ENCODE measurements around the gene NKAIN2.
"Not testable (repeated sequence)": the region's sequence is repeated elsewhere in the genome, so short reads cannot be mapped to it uniquely, and the experiment has no call there.

Gene NKAIN2

GRCh38 chr6:124203812-124204167 lies 400.1 kb downstream of the NKAIN2 start:
- no peaks in the 10 kb centered on the region for H3K27me3 ChIP-seq (ENCODE audit: control insufficient read depth in 1 of 2, insufficient read depth in 2 of 2, low read length in 2 of 2)

DNA sequence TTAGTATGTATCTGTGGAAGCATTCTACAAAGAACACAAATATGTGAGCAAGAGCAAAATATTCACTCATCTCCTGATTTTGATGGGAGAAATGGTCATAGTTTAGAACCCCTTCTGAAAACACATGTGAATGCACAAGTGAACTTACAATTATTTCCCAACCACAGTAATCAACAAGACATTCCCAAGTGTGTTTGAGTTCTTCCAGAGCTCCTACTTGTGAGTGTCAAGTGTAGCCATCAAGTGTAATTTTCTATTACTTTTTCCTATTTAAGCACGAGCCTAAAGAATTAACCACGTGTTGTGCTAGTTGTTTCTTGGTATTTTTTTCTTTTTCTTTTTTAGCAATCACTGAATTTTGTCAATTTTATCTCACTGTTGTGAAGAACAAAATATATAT lies 402.3 kb downstream of the NKAIN2 start:
- Histone ChIP-seq H3K27me3 (ENCODE audit: control insufficient read depth in 1 of 2, insufficient read depth in 2 of 2, low read length in 2 of 2) (no peaks in the 10 kb centered on the region), H3K9me3 (ENCODE audit: control insufficient read depth in 1 of 2, low read length in 2 of 2) (no peaks in the 10 kb centered on the region), H3K36me3 (ENCODE audit: control insufficient read depth in 1 of 2, insufficient read depth in 2 of 2, low read length in 2 of 2) (no peaks in the 10 kb centered on the region), H3K4me3 (ENCODE audit: low read depth in 1 of 2, low read length in 2 of 2) (no peak overlapping the region), H3K4me1 (ENCODE audit: control insufficient read depth in 1 of 2, insufficient read depth in 2 of 2, low read length in 2 of 2) (no peaks in the 10 kb centered on the region), H3K27ac (ENCODE audit: low read depth, low read length) (no peak overlapping the region), H3K9ac (ENCODE audit: low read depth in 1 of 2, low read length in 2 of 2) (no peak overlapping the region)

More at GRCh38 chr6:124203812-124204167, 400.1 kb downstream of the NKAIN2 start:
- H3K9me3 ChIP-seq (ENCODE audit: control insufficient read depth in 1 of 2, low read length in 2 of 2), result no peaks in the 10 kb centered on the region
- H3K36me3 ChIP-seq (ENCODE audit: control insufficient read depth in 1 of 2, insufficient read depth in 2 of 2, low read length in 2 of 2), result no peaks in the 10 kb centered on the region
- no peak overlapping the region for H3K4me3 ChIP-seq (ENCODE audit: low read depth in 1 of 2, low read length in 2 of 2)
- no peak overlapping the region for H3K27ac ChIP-seq (ENCODE audit: low read depth, low read length)
- H3K4me1 ChIP-seq (ENCODE audit: control insufficient read depth in 1 of 2, insufficient read depth in 2 of 2, low read length in 2 of 2), result no peaks in the 10 kb centered on the region
- H3K9ac ChIP-seq (ENCODE audit: low read depth in 1 of 2, low read length in 2 of 2), result no peak overlapping the region

GRCh38 chr6:124223611-124224345 lies 420.1 kb downstream of the NKAIN2 start:
- H3K9ac ChIP-seq (ENCODE audit: low read depth in 1 of 2, low read length in 2 of 2), result no peak overlapping the region
- H3K9me3 ChIP-seq (ENCODE audit: control insufficient read depth in 1 of 2, low read length in 2 of 2), result no peaks in the 10 kb centered on the region
- H3K4me3 ChIP-seq (ENCODE audit: low read depth in 1 of 2, low read length in 2 of 2), result no peak overlapping the region
- H3K27me3 ChIP-seq (ENCODE audit: control insufficient read depth in 1 of 2, insufficient read depth in 2 of 2, low read length in 2 of 2), result no peaks in the 10 kb centered on the region
- no peaks in the 10 kb centered on the region for H3K4me1 ChIP-seq (ENCODE audit: control insufficient read depth in 1 of 2, insufficient read depth in 2 of 2, low read length in 2 of 2)
- no peak overlapping the region for H3K27ac ChIP-seq (ENCODE audit: low read depth, low read length)
- H3K36me3 ChIP-seq (ENCODE audit: control insufficient read depth in 1 of 2, insufficient read depth in 2 of 2, low read length in 2 of 2), result no peaks in the 10 kb centered on the region

GRCh38 chr6:124226396-124226795 lies 422.7 kb downstream of the NKAIN2 start:
- H3K9ac ChIP-seq (ENCODE audit: low read depth in 1 of 2, low read length in 2 of 2), result no peak overlapping the region
- no peaks in the 10 kb centered on the region for H3K4me1 ChIP-seq (ENCODE audit: control insufficient read depth in 1 of 2, insufficient read depth in 2 of 2, low read length in 2 of 2)
- no peak overlapping the region for H3K27ac ChIP-seq (ENCODE audit: low read depth, low read length)
- H3K36me3 ChIP-seq (ENCODE audit: control insufficient read depth in 1 of 2, insufficient read depth in 2 of 2, low read length in 2 of 2), result no peaks in the 10 kb centered on the region
- peaks cover 0 to 8% of the 10 kb centered on the region in 2 donors for H3K9me3 ChIP-seq (ENCODE audit: control insufficient read depth in 1 of 2, low read length in 2 of 2)
- no peak overlapping the region for H3K4me3 ChIP-seq (ENCODE audit: low read depth in 1 of 2, low read length in 2 of 2)
- H3K27me3 ChIP-seq (ENCODE audit: control insufficient read depth in 1 of 2, insufficient read depth in 2 of 2, low read length in 2 of 2), result no peaks in the 10 kb centered on the region

GRCh38 chr6:124233221-124233620 lies 429.6 kb downstream of the NKAIN2 start:
- H3K27ac ChIP-seq (ENCODE audit: low read depth, low read length), result no peak overlapping the region
- no peaks in the 10 kb centered on the region for H3K27me3 ChIP-seq (ENCODE audit: control insufficient read depth in 1 of 2, insufficient read depth in 2 of 2, low read length in 2 of 2)
- peaks cover 0 to 8% of the 10 kb centered on the region in 2 donors for H3K9me3 ChIP-seq (ENCODE audit: control insufficient read depth in 1 of 2, low read length in 2 of 2)
- H3K36me3 ChIP-seq (ENCODE audit: control insufficient read depth in 1 of 2, insufficient read depth in 2 of 2, low read length in 2 of 2), result no peaks in the 10 kb centered on the region
- no peak overlapping the region for H3K4me3 ChIP-seq (ENCODE audit: low read depth in 1 of 2, low read length in 2 of 2)
- no peak overlapping the region for H3K9ac ChIP-seq (ENCODE audit: low read depth in 1 of 2, low read length in 2 of 2)
- H3K4me1 ChIP-seq (ENCODE audit: control insufficient read depth in 1 of 2, insufficient read depth in 2 of 2, low read length in 2 of 2), result no peaks in the 10 kb centered on the region

DNA sequence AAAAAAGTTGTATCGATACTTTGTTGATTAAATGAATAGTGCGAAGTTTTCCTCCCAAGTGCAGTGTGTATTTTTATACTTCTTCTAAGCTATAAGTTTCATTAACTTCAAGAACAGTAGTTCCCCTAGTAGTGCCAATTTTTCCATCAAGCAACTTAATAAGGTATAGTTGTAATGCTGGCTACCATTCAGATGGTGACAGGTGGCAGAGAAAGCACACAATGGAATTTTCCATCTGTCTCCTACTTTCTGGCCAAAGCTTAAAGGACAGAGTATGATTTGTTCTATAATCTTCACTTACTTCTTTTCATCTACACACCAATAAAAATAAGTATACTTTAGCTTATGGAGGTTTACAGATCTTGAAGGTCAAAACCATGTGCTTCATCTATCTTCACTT lies 431.1 kb downstream of the NKAIN2 start:
- no peaks in the 10 kb centered on the region for H3K36me3 ChIP-seq (ENCODE audit: control insufficient read depth in 1 of 2, insufficient read depth in 2 of 2, low read length in 2 of 2)
- peaks cover 0 to 8% of the 10 kb centered on the region in 2 donors for H3K9me3 ChIP-seq (ENCODE audit: control insufficient read depth in 1 of 2, low read length in 2 of 2)
- H3K4me3 ChIP-seq (ENCODE audit: low read depth in 1 of 2, low read length in 2 of 2), result no peak overlapping the region
- no peak overlapping the region for H3K27ac ChIP-seq (ENCODE audit: low read depth, low read length)
- no peak overlapping the region for H3K9ac ChIP-seq (ENCODE audit: low read depth in 1 of 2, low read length in 2 of 2)
- no peaks in the 10 kb centered on the region for H3K4me1 ChIP-seq (ENCODE audit: control insufficient read depth in 1 of 2, insufficient read depth in 2 of 2, low read length in 2 of 2)
- no peaks in the 10 kb centered on the region for H3K27me3 ChIP-seq (ENCODE audit: control insufficient read depth in 1 of 2, insufficient read depth in 2 of 2, low read length in 2 of 2)

- Histone ChIP-seq H3K9ac (ENCODE audit: low read depth in 1 of 2, low read length in 2 of 2) (no peak overlapping the region), H3K9me3 (ENCODE audit: control insufficient read depth in 1 of 2, low read length in 2 of 2) (no peaks in the 10 kb centered on the region), H3K27ac (ENCODE audit: low read depth, low read length) (no peak overlapping the region), H3K4me1 (ENCODE audit: control insufficient read depth in 1 of 2, insufficient read depth in 2 of 2, low read length in 2 of 2) (no peaks in the 10 kb centered on the region), H3K36me3 (ENCODE audit: control insufficient read depth in 1 of 2, insufficient read depth in 2 of 2, low read length in 2 of 2) (no peaks in the 10 kb centered on the region), H3K27me3 (ENCODE audit: control insufficient read depth in 1 of 2, insufficient read depth in 2 of 2, low read length in 2 of 2) (no peaks in the 10 kb centered on the region), H3K4me3 (ENCODE audit: low read depth in 1 of 2, low read length in 2 of 2) (no peak overlapping the region)
These were observed 434.2 kb downstream of the NKAIN2 start for GRCh38 chr6:124237911-124238310.

GRCh38 chr6:124238408-124238807 lies 434.7 kb downstream of the NKAIN2 start:
- not testable (repeated sequence) for H3K9ac ChIP-seq (ENCODE audit: low read depth in 1 of 2, low read length in 2 of 2); H3K4me3 ChIP-seq (ENCODE audit: low read depth in 1 of 2, low read length in 2 of 2); H3K27me3 ChIP-seq (ENCODE audit: control insufficient read depth in 1 of 2, insufficient read depth in 2 of 2, low read length in 2 of 2); H3K36me3 ChIP-seq (ENCODE audit: control insufficient read depth in 1 of 2, insufficient read depth in 2 of 2, low read length in 2 of 2); H3K4me1 ChIP-seq (ENCODE audit: control insufficient read depth in 1 of 2, insufficient read depth in 2 of 2, low read length in 2 of 2); H3K27ac ChIP-seq (ENCODE audit: low read depth, low read length); H3K9me3 ChIP-seq (ENCODE audit: control insufficient read depth in 1 of 2, low read length in 2 of 2)

- Histone ChIP-seq H3K9me3 (ENCODE audit: control insufficient read depth in 1 of 2, low read length in 2 of 2) (no peaks in the 10 kb centered on the region), H3K9ac (ENCODE audit: low read depth in 1 of 2, low read length in 2 of 2) (no peak overlapping the region), H3K4me3 (ENCODE audit: low read depth in 1 of 2, low read length in 2 of 2) (no peak overlapping the region), H3K36me3 (ENCODE audit: control insufficient read depth in 1 of 2, insufficient read depth in 2 of 2, low read length in 2 of 2) (no peaks in the 10 kb centered on the region), H3K27me3 (ENCODE audit: control insufficient read depth in 1 of 2, insufficient read depth in 2 of 2, low read length in 2 of 2) (no peaks in the 10 kb centered on the region), H3K27ac (ENCODE audit: low read depth, low read length) (no peak overlapping the region), H3K4me1 (ENCODE audit: control insufficient read depth in 1 of 2, insufficient read depth in 2 of 2, low read length in 2 of 2) (no peaks in the 10 kb centered on the region)
These were observed 451.4 kb downstream of the NKAIN2 start for GRCh38 chr6:124254941-124255685.

GRCh38 chr6:124260337-124260736 lies 456.7 kb downstream of the NKAIN2 start:
- no peaks in the 10 kb centered on the region for H3K9me3 ChIP-seq (ENCODE audit: control insufficient read depth in 1 of 2, low read length in 2 of 2)
- no peak overlapping the region for H3K4me3 ChIP-seq (ENCODE audit: low read depth in 1 of 2, low read length in 2 of 2)
- H3K27ac ChIP-seq (ENCODE audit: low read depth, low read length), result no peak overlapping the region
- no peaks in the 10 kb centered on the region for H3K4me1 ChIP-seq (ENCODE audit: control insufficient read depth in 1 of 2, insufficient read depth in 2 of 2, low read length in 2 of 2)
- H3K9ac ChIP-seq (ENCODE audit: low read depth in 1 of 2, low read length in 2 of 2), result no peak overlapping the region
- no peaks in the 10 kb centered on the region for H3K27me3 ChIP-seq (ENCODE audit: control insufficient read depth in 1 of 2, insufficient read depth in 2 of 2, low read length in 2 of 2)
- no peaks in the 10 kb centered on the region for H3K36me3 ChIP-seq (ENCODE audit: control insufficient read depth in 1 of 2, insufficient read depth in 2 of 2, low read length in 2 of 2)
